Right cardiac atrium (tissue), 5 donors: ENCODE measurements around the gene DAB1. TPM values are rescaled to one million over a fixed set of nuclear protein-coding genes. Genes with fewer than 3 reads are reported as not detected.

Source experiments
- ATAC-seq, 2 donors: fragments of 200-7000 bp; cut with Tn5 transposase; one replicate each; pipeline versions ENCODE4 v1.8.0 to v1.9.1; 2020; ENCODE audit warnings: moderate library complexity in 2 of 2, mild to moderate bottlenecking in 1 of 2
- DNase-seq, 3 donors: peaks; one replicate each; pipeline ENCODE4 v3.0.0-alpha.2; 2020
- H3K27ac ChIP-seq: one replicate; pipeline ENCODE4 v1.5.1; 2013; ENCODE audit warnings: mild to moderate bottlenecking, low read length, control low read depth, moderate library complexity
- H3K27me3 ChIP-seq: one replicate; pipeline ENCODE4 v1.6.1; 2013; ENCODE audit not compliant: control insufficient read depth, insufficient read depth
- H3K4me1 ChIP-seq: one replicate; pipeline ENCODE4 v1.6.1; 2013; ENCODE audit warnings: low read length; ENCODE audit not compliant: control insufficient read depth, insufficient read depth
- H3K4me3 ChIP-seq: one replicate; pipeline ENCODE4 v1.5.1; 2013; ENCODE audit warnings: low read length, control low read depth
- H3K9me3 ChIP-seq: one replicate; pipeline ENCODE4 v1.6.1; 2013; ENCODE audit warnings: low read length; ENCODE audit not compliant: control insufficient read depth
- WGBS: extraction: QIAGEN DNeasy Blood & Tissue Kit; methylation state at CpG from one replicate; pipeline ENCODE4 v1.1.7; 2013; 5-methylcytosine and 5-hydroxymethylcytosine counted together
- intact Hi-C, 4 donors: fragments of 100-400 bp; cut with DNase I; formaldehyde crosslinking; loops; one replicate each; pipeline versions ENCODE4 v1.11.0 to v1.14.0; 2022 to 2023
- polyA plus RNA-seq: library from polyadenylated mRNA; stranded (reverse); fragments of 200-250 nt; gene quantifications from one replicate; pipeline ENCODE4 v1.2.3, GENCODE V29; 2013
- total RNA-seq, 4 donors: library from RNA; stranded (reverse); fragmentation: NEBNext Ultra II Directional; extraction: Animal tissue kit (Norgen Biotek cat#: 25700); gene quantifications; one replicate each; pipeline ENCODE4 v1.2.1, GENCODE V29; 2021
- donor health status: healthy with polysubstance abuse.
- donor health status: DM: no; HTN: yes; CAD: no.
- donor health status: DM: no; HTN: no; CAD: no.
- donor health status: DM: no; HTN: yes; CAD: no; lungs with severe emphysema.
- donor health status: DM: yes; HTN: yes; CAD: no.

DAB1 gene
- total and polyA plus RNA-seq, 5 donors, result 2.5 to 10.8 (median 8.7) TPM

DNA sequence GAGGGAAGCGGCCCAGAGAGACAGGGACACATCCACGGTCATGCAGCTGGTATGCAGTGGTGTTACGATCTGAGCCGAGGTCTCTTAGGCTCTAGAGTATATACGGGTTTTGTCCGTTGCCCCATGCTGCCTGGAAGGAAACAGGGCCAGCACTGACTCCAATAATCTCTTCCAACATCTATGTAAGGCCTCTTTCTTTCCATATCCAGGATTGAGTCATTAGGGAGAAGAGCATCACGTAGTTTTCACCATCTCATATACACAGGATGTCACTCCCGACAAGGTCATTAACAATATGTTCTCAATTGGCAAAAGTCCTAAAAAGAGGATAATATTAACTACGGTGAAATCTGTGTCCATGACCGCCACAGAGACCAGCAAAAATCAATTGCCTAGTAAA lies 462.4 kb downstream of the DAB1 start:
- DNase-seq (no peak), ATAC-seq (no peak)
- Histone ChIP-seq H3K27ac (no peak overlapping the region), H3K9me3 (no peaks in the 10 kb centered on the region), H3K27me3 (no peaks in the 10 kb centered on the region), H3K4me3 (no peak overlapping the region), H3K4me1 (no peaks in the 10 kb centered on the region)
- intact Hi-C loops, result no loop called here
- WGBS, result 74% methylated on average over 10 of the region's 10 CpGs

DNA sequence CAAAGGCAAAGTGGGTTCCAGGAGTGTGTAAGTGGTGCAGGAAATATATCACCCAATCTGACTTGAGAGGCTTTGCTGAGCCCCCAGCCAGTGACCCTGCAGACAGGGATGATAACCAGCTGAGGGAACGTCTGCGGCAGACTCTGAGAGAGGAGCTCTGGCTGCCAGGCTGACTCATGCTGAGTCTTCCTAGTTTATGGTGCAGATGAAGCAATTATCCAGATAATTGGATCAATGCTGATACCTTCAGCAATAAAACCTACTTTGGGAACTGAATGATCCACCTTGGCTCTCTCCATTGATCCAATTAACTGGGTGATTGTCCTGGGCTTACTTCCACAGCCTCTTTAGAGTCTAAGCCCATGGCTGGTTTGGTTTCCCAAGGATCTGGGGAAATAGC lies 465.3 kb downstream of the DAB1 start:
- intact Hi-C loops, result no loop called here
- ATAC-seq (no peak), DNase-seq (no peak)
- H3K27me3 ChIP-seq, result no peaks in the 10 kb centered on the region
- no peak overlapping the region for H3K4me3 ChIP-seq
- no peak overlapping the region for H3K27ac ChIP-seq
- H3K4me1 ChIP-seq, result no peaks in the 10 kb centered on the region
- WGBS, result 45% methylated on average over 2 of the region's 2 CpGs
- H3K9me3 ChIP-seq, result no peaks in the 10 kb centered on the region

GRCh38 chr1:56957931-56958330 lies 465.9 kb downstream of the DAB1 start:
- ATAC-seq (no peak), DNase-seq (no peak)
- H3K9me3 ChIP-seq, result no peaks in the 10 kb centered on the region

GRCh38 chr1:56954664-56955063 lies 469.2 kb downstream of the DAB1 start:
- H3K9me3 ChIP-seq, result no peaks in the 10 kb centered on the region
- intact Hi-C loops, result no loop called here
- 82% methylated on average over 1 of the region's 1 CpG for WGBS
- H3K4me1 ChIP-seq, result no peaks in the 10 kb centered on the region
- H3K27ac ChIP-seq, result no peak overlapping the region
- ATAC-seq (no peak), DNase-seq (no peak)
- H3K27me3 ChIP-seq, result no peaks in the 10 kb centered on the region
- H3K4me3 ChIP-seq, result no peak overlapping the region

More at GRCh38 chr1:56957931-56958330, 465.9 kb downstream of the DAB1 start:
- Histone ChIP-seq H3K4me3 (no peak overlapping the region), H3K27me3 (no peaks in the 10 kb centered on the region), H3K27ac (no peak overlapping the region), H3K4me1 (no peaks in the 10 kb centered on the region)
- 26% methylated on average over 3 of the region's 3 CpGs for WGBS
- intact Hi-C loops, result no loop called here

GRCh38 chr1:56953386-56953785 lies 470.5 kb downstream of the DAB1 start:
- ATAC-seq, result no peak
- 32% methylated on average over 5 of the region's 5 CpGs for WGBS
- Histone ChIP-seq H3K4me1 (no peaks in the 10 kb centered on the region), H3K27ac (no peak overlapping the region), H3K27me3 (no peaks in the 10 kb centered on the region), H3K9me3 (no peaks in the 10 kb centered on the region), H3K4me3 (no peak overlapping the region)
- intact Hi-C loops, result no loop called here
- no peak for DNase-seq

GRCh38 chr1:56952501-56952900 lies 471.4 kb downstream of the DAB1 start:
- intact Hi-C loops, result no loop called here
- no peak overlapping the region for H3K27ac ChIP-seq
- ATAC-seq, result no peak
- no peak for DNase-seq
- no peaks in the 10 kb centered on the region for H3K9me3 ChIP-seq
- no peaks in the 10 kb centered on the region for H3K4me1 ChIP-seq
- no peaks in the 10 kb centered on the region for H3K27me3 ChIP-seq
- no peak overlapping the region for H3K4me3 ChIP-seq
- 82% methylated on average over 8 of the region's 8 CpGs for WGBS

- no peak for ATAC-seq
- DNase-seq, result no peak
- no peak overlapping the region for H3K4me3 ChIP-seq
- no peaks in the 10 kb centered on the region for H3K4me1 ChIP-seq
- no peak overlapping the region for H3K27ac ChIP-seq
- H3K9me3 ChIP-seq, result no peaks in the 10 kb centered on the region
- 60% methylated on average over 1 of the region's 1 CpG for WGBS
- intact Hi-C loops, result no loop called here
- H3K27me3 ChIP-seq, result no peaks in the 10 kb centered on the region
Observed at GRCh38 chr1:56948403-56949023, 475.3 kb downstream of the DAB1 start.
